ENCODE measurements around the gene LMAN1.

LMAN1 gene

GRCh38 chr18:59303656-59304195 is 55.3 kb downstream of the LMAN1 start:
- DNase-seq (ENCODE audit: low spot score), result no peak

DNA sequence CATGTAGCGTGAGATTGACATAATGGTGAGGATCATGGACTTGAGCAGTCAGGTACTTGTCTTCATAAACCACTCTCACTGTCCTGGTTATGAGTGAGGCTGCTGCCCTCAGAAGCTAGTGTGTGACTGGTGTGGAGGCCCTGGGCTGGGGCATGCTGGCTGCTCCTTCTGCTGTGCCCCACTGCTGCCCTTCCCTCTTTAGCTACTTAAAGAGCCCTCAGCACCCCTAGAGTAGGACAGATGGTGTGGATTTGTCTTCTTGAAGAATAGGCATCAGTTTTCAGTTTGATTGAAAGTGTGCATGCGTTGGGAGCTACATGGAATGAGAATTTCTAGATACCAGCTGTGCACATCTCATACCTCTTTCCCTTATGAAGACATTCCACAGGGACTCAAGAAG is 56.1 kb downstream of the LMAN1 start:
- DNase-seq (ENCODE audit: low spot score), result no peak

DNA sequence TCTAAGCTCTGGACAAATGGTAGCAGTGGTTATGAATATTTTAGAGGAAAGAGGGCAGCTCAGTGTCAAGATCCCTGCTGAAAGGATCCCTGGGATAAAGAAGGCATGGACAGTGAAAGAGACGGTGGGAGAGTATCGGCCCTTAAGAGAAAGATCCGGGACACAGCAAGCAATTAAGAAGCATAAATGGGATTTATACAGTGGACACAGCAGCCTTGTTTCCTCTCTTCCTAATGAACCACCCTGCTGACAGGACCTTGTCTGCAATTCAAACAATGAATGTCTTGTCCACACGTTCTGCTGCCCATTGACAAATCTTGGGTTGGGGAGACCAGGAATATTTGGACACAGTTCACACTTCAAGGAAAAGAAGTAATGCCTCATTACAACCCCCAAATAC is 57.1 kb downstream of the LMAN1 start:
- no peak for DNase-seq (ENCODE audit: low spot score)

DNA sequence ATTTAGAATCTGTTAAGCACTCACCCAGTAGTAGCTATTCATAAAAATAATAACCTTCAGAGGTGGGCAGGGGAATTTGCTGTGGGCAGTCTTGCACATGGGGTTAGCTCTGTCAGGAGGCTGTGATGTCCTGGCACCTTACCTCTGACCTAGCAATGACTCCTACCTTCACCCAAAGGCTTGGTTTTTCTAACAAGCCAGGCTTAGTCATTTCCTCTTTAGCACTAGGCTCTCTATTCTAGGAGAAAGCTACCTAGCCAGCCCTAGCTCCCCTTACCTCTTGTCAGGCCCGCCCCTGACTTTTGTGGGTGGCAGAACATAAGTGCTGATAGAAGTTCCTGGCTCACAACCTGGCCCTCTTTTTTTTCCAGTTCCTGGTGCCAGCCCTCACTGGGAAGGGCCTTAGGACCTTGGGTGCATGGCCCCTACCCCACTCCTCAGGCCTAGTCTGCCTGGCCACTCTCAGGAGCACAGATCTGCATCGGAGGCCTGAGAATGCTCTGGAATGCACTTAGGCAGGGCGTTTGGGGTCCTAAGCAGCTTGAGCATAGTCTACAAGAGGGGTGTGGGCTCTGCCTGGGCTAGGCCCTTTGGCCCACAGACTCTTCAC is 58.3 kb downstream of the LMAN1 start:
- no peak for DNase-seq (ENCODE audit: low spot score)

DNA sequence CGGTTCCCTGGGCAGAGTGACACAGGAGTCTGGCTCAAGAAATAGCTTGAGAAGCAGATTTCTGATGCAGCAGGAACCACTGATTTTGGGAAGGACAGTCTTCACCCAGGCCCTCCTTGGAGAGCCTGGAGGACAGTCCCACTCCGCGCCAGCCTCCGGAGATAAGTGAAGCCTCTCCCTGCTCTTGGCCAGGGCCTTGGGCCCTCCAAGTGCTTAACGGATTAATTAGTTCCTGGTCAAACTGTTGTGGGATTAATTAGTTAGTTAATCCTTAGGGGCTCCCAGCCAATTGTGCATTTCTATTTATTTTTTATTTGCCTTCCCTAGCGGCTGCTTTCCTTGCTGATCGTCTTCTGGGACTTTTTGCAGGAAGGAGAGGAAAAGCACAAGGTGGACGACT is 60.2 kb downstream of the LMAN1 start:
- no peak for DNase-seq (ENCODE audit: low spot score)

DNA sequence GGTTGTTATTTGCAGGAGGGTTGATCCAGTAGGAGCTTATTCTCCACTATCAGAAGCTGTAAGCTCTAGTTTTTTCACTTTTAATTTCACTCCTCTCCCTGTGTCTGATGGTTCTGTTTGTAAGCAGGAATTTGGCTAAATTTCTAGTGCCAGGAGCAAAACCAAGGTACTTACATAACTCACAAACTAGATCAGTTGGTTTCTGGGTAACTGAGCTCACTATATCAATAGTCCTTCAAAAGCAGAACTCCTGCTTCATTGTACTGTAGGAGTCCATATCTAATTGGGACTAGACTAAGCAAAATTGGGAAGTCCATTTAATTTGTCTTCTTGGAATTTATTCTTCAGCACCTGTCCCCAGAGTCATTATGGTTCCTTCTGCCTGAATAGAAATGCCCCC is 65.7 kb downstream of the LMAN1 start:
- no peak for DNase-seq (ENCODE audit: low spot score)

GRCh38 chr18:59286341-59286740 is 72.7 kb downstream of the LMAN1 start:
- DNase-seq (ENCODE audit: low spot score), result no peak

DNA sequence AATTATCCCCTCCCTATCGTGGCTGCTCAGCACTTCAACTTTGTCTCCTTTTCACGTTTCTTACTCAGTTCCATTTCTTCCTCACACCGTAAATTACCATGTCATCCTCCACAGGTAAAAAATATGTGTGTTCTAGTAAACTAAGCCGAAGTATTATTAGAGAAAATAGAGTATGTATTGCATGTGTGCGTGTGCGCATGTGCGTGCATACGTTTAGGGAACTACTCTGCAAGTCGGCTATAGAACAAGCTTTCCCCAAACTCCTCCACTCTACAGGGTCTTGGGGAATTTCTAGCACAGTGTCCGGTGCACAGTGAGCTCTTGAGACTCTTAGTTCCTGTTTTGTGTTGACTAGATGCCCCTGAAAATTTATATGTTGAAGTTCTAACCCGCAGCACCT is 76.7 kb downstream of the LMAN1 start:
- no peak for DNase-seq (ENCODE audit: low spot score)

- DNase-seq (ENCODE audit: low spot score), result no peak
Measured at GRCh38 chr18:59279722-59280121, 79.3 kb downstream of the LMAN1 start.

GRCh38 chr18:59279193-59279592 is 79.9 kb downstream of the LMAN1 start:
- DNase-seq (ENCODE audit: low spot score), result no peak

GRCh38 chr18:59278793-59279192 is 80.3 kb downstream of the LMAN1 start:
- DNase-seq (ENCODE audit: low spot score), result no peak

All from HuH-7.5 (cell line).